GM12878 (cell line): ENCODE results near the gene ZNF92. TPM values are rescaled to one million over a fixed set of nuclear protein-coding genes. Genes with fewer than 3 reads are reported as not detected.
A peak's percentile ranks its signal among the peaks of the same experiment; 100 is the strongest.

Source experiments
- BCL11A ChIP-seq: IDR thresholded peaks from 2 replicates; pipeline ENCODE4 v1.6.1; 2011; ENCODE audit warnings: low read depth, low read length
- CBFB ChIP-seq: IDR thresholded peaks from 2 replicates; pipeline ENCODE4 v1.6.1; 2016; ENCODE audit warnings: antibody characterized with exemption, low read depth
- CUX1 ChIP-seq: IDR thresholded peaks from 2 replicates; pipeline ENCODE4 v1.6.1; 2012; ENCODE audit warnings: improper control_type of control experiment, low read depth, low read length; ENCODE audit not compliant: insufficient replicate concordance
- E2F4 ChIP-seq: IDR thresholded peaks from 2 replicates; pipeline ENCODE4 v1.6.1; 2012; ENCODE audit warnings: low read depth, low read length, improper control_type of control experiment
- E4F1 ChIP-seq: fragments of 450-650 bp; IDR thresholded peaks from 2 replicates; pipeline ENCODE4 v1.6.1; 2018; ENCODE audit warnings: borderline replicate concordance, mild to moderate bottlenecking; ENCODE audit not compliant: partially characterized antibody
- EP300 ChIP-seq, 2 experiments: fragments of 150-350 bp in 1 of 2; IDR thresholded peaks; 2 replicates each; pipeline ENCODE4 v1.6.1; 2011 to 2012; ENCODE audit warnings: low read depth in 2 of 2, low read length in 2 of 2, borderline replicate concordance in 1 of 2, improper control_type of control experiment in 1 of 2, inconsistent platforms in 1 of 2; ENCODE audit not compliant: control insufficient read depth in 1 of 2
- FOXM1 ChIP-seq: IDR thresholded peaks from 2 replicates; pipeline ENCODE4 v1.6.1; 2012; ENCODE audit warnings: low read depth, mild to moderate bottlenecking, inconsistent platforms, low read length, moderate library complexity
- IKZF1 ChIP-seq: fragments of 450-650 bp; conservative IDR thresholded peaks from 2 replicates; pipeline ENCODE4 v1.6.1; 2017; ENCODE audit warnings: antibody characterized with exemption, mild to moderate bottlenecking
- JUND ChIP-seq: IDR thresholded peaks from 2 replicates; pipeline ENCODE4 v1.6.1; 2012; ENCODE audit warnings: low read depth, mild to moderate bottlenecking, low read length, improper control_type of control experiment, moderate library complexity
- KAT2A ChIP-seq: conservative IDR thresholded peaks from 2 replicates; pipeline ENCODE4 v1.6.1; 2011; ENCODE audit warnings: low read depth, low read length; ENCODE audit not compliant: control insufficient read depth
- KLF5 ChIP-seq: fragments of 450-650 bp; IDR thresholded peaks from 2 replicates; pipeline ENCODE4 v1.6.1; 2014; ENCODE audit warnings: mild to moderate bottlenecking; ENCODE audit not compliant: partially characterized antibody
- NFYA ChIP-seq: IDR thresholded peaks from 2 replicates; pipeline ENCODE4 v1.6.1; 2011; ENCODE audit warnings: low read depth, mild to moderate bottlenecking, low read length, improper control_type of control experiment, borderline replicate concordance
- PKNOX1 ChIP-seq: fragments of 450-650 bp; IDR thresholded peaks from 2 replicates; pipeline ENCODE4 v1.6.1; 2016; ENCODE audit warnings: mild to moderate bottlenecking
- RELA ChIP-seq: fragments of 450-650 bp; IDR thresholded peaks from 2 replicates; pipeline ENCODE4 v1.8.0; 2014; ENCODE audit warnings: borderline replicate concordance; ENCODE audit not compliant: partially characterized antibody
- STAT1 ChIP-seq: fragments of 450-650 bp; conservative IDR thresholded peaks from 2 replicates; pipeline ENCODE4 v1.6.1; 2014; ENCODE audit warnings: antibody characterized with exemption, mild to moderate bottlenecking
- TCF12 ChIP-seq: IDR thresholded peaks from 2 replicates; pipeline ENCODE4 v1.6.1; 2011; ENCODE audit warnings: low read depth, mild to moderate bottlenecking, low read length
- USF1 ChIP-seq: IDR thresholded peaks from 2 replicates; pipeline ENCODE4 v1.6.1; 2011; ENCODE audit warnings: borderline replicate concordance, low read depth, mild to moderate bottlenecking, moderate library complexity, mixed read lengths, low read length; ENCODE audit not compliant: insufficient read depth; ENCODE audit errors: extremely low read length
- YBX1 ChIP-seq: fragments of 450-650 bp; IDR thresholded peaks from 2 replicates; pipeline ENCODE4 v1.6.1; 2016; ENCODE audit warnings: antibody characterized with exemption
- polyA plus RNA-seq, 11 experiments: library from polyadenylated mRNA; depleted of rRNA in 4 of 11; unstranded in 6 of 11; stranded (reverse) in 5 of 11; fragments of >200 nt; fragmentation: Nextera tagmentation in 4 of 11; fragmentation: Illumina TruSeq in 1 of 11; extraction: Ambion mirVana in 4 of 11; extraction: Trizol in 1 of 11; gene quantifications; 1 replicate in 1 of 11; 2 replicates in 10 of 11; pipeline versions ENCODE4 v1.2.1 to v1.2.3, GENCODE V29; 2011 to 2016; ENCODE audit warnings: inconsistent platforms in 2 of 11, missing spikeins in 2 of 11, low read depth in 1 of 11
- total RNA-seq, 4 experiments: library from RNA; depleted of rRNA in 3 of 4; stranded (reverse); fragments of >200 nt in 3 of 4; fragmentation: Illumina TruSeq in 1 of 4; extraction: Trizol in 1 of 4; gene quantifications; 2 replicates each; pipeline versions ENCODE4 v1.2.1 to v1.2.3, GENCODE V29; 2013 to 2021

The ZNF92 gene
- total and polyA plus RNA-seq, 10 of the 15 experiments (the other 5 are each of a cell fraction or from before 2014, with no cell fraction given), result 6.7 to 27.6 (median 14.3) TPM

- TF ChIP-seq EP300 (IDR thresholded peaks at IDR 0.05; ENCODE audit: borderline replicate concordance in 1 of 2, control insufficient read depth in 1 of 2, low read depth in 2 of 2, low read length in 2 of 2) (no peak), STAT1 (no peak), TCF12 (peak; percentile 72; the same call in 1 of the 2 replicates), BCL11A (0 out of 2 replicates have a peak, but pooled peaks have one; percentile 9), YBX1 (no peak), IKZF1 (peak; percentile 59), PKNOX1 (peak; percentile 99), NFYA (peak; percentile 74; the same call in 1 of the 2 replicates), JUND (no peak), KAT2A (no peak), CUX1 (no peak), E4F1 (peak; percentile 50), E2F4 (peak; percentile 76; the same call in 1 of the 2 replicates), CBFB (peak; percentile 60; the same call in 1 of the 2 replicates), USF1 (no peak), FOXM1 (0 out of 2 replicates have a peak, but pooled peaks have one; percentile 27), RELA (no peak), KLF5 (peak; percentile 23)
These were observed at the start of gene ZNF92 (continued) for GRCh38 chr7:65373608-65374351.
